HEK293 (cell line): ENCODE measurements around the gene OR5H15.

Experiments used
- CTCF ChIP-seq: fragments of 450-650 bp; formaldehyde crosslinking; IDR thresholded peaks from 2 replicates; pipeline ENCODE4 v1.5.1; 2016; ENCODE audit warnings: missing biosample characterization, missing genetic modification characterization
- ZNF138 ChIP-seq: fragments of 450-650 bp; formaldehyde crosslinking; IDR thresholded peaks from 2 replicates; pipeline ENCODE4 v1.5.1; 2016; ENCODE audit warnings: missing biosample characterization, missing genetic modification characterization, borderline replicate concordance
- ZNF530 ChIP-seq: fragments of 450-650 bp; formaldehyde crosslinking; IDR thresholded peaks from 2 replicates; pipeline ENCODE4 v1.5.1; 2016; ENCODE audit warnings: low read depth, missing biosample characterization, missing genetic modification characterization
- ZNF792 ChIP-seq: fragments of 450-650 bp; formaldehyde crosslinking; IDR thresholded peaks from 2 replicates; pipeline ENCODE4 v1.5.1; 2016; ENCODE audit warnings: missing biosample characterization, missing genetic modification characterization

- TF ChIP-seq ZNF138 (tag by site-specific recombination) (no peak), ZNF792 (tag by site-specific recombination) (no peak), CTCF (tag by site-specific recombination) (no peak), ZNF530 (tag by site-specific recombination) (no peak)
Observed at GRCh38 chr3:98140531-98140930, 26.0 kb upstream of the OR5H15 start.
